GM21360 (cell line): ENCODE results near the gene RPTN.

Experiments used
- ATAC-seq: cut with Tn5 transposase; IDR thresholded peaks from one replicate; pipeline ENCODE4 v1.9.1; 2021; ENCODE audit warnings: mild to moderate bottlenecking, moderate library complexity; ENCODE audit not compliant: unreplicated experiment

RPTN gene

DNA sequence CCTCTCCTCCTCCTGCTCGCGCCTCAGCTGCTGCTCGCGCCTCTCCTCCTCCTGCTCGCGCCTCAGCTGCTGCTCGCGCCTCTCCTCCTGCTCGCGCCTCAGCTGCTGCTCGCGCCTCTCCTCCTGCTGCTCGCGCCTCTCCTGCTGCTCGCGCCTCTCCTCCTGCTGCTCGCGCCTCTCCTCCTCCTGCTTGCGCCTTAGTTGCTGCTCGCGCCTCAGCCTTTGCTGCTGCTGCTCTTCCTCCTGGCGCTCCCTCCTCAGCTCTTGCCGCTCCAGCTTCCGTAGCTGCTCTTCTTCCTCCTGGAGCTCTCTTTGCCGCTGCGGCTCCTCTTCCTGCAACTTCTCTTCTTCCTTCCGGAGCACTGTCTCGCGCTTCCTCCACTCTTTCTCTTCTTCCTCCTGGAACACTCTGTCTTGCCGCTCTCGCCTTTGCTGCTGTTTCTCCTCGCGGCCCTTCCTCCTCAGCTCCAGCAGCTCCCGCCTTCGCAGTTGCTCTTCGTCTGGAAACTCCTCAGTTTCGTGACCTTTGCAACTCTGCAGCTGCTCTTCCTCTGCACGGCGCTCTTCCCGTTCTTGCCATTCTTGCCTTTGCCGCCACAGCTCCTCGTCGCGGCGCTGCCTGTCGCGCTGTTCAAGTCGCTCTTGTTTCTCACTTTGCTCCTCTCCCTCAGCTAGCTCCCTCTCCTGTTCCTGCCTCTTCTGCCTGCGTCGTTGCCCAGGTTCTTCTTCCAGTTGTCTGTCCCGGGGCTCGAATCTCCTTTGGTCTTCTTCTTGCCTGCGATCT lies 46.7 kb downstream of the RPTN start:
- ATAC-seq: no peak

- no peak for ATAC-seq
Measured at GRCh38 chr1:152111515-152111968, 47.5 kb downstream of the RPTN start.

DNA sequence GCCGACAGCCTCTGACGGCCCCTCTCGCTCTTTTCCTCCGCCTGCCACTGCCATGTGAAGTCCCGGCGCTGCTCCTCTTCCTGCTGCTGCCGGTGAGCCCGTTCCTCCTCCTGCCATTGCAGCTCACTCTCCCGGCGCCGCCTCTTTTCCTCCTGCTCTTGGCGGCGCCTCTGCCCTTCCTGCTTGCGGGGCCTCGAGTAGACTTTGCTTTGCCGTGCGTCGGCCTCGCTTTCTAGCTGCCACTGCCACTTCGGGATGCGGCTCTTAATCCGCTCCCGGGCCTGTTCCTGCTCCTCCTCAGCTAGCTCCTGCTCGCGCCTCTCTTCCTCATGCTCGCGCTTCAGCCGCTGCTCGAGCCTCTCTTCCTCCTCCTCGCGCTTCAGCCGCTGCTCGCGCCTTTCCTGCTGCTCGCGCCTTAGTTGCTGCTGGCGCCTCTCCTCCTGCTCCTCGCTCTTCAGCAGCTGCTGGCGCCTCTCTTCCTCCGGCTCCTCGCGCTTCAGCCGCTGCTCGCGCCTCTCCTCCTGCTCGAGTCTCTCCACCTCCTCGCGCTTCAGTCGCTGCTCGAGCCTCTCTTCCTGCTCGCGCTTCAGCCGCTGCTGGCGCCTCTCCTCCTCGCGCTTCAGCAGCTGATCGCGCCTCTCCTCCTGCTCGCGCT lies 48.0 kb downstream of the RPTN start:
- ATAC-seq: no peak

DNA sequence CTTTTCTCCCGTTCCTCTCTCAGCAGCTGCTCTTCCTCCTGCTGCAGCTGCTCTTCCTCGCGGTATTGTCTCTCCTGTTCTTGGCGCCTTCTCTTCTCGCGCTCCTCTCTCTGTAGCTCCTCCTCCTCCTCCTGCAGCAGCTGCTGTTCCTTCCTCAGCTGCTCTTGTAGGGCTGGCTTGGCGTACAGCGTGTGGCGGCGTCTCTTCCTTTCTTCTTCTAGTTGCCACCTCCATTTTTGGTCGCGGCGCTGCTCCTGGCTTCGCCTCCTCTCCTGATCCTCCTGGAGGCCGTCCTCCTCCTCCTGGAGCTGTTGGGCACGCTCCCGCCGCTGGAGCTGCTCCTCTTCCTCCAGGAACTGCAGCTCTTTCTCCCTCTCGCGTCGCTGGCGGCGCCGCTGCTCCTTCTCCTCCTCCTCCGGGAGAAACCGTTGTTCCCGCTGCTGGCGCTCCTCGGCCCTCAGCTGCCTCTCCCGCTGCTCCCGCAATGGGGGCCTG lies 48.6 kb downstream of the RPTN start:
- no peak for ATAC-seq

- no peak for ATAC-seq
Measured at GRCh38 chr1:152109998-152110294, 49.1 kb downstream of the RPTN start.

- no peak for ATAC-seq
Measured at GRCh38 chr1:152109231-152109997, 49.6 kb downstream of the RPTN start.

DNA sequence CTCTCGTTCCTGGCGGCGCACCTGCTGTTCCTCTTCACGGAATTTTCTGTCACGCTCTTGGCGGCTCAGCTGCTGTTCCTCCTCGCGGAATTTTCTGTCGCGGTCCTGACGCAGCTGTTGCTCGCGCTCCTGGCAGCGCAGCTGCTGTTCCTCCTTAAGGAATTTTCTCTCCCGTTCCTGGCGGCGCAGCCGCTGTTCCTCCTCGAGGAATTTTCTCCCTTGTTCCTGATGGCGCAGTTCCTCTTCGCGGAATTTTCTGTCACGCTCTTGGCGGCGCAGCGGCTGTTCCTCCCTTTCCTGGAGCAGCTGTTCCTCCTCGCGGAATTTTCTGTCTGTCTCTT lies 50.2 kb downstream of the RPTN start:
- ATAC-seq: no peak

DNA sequence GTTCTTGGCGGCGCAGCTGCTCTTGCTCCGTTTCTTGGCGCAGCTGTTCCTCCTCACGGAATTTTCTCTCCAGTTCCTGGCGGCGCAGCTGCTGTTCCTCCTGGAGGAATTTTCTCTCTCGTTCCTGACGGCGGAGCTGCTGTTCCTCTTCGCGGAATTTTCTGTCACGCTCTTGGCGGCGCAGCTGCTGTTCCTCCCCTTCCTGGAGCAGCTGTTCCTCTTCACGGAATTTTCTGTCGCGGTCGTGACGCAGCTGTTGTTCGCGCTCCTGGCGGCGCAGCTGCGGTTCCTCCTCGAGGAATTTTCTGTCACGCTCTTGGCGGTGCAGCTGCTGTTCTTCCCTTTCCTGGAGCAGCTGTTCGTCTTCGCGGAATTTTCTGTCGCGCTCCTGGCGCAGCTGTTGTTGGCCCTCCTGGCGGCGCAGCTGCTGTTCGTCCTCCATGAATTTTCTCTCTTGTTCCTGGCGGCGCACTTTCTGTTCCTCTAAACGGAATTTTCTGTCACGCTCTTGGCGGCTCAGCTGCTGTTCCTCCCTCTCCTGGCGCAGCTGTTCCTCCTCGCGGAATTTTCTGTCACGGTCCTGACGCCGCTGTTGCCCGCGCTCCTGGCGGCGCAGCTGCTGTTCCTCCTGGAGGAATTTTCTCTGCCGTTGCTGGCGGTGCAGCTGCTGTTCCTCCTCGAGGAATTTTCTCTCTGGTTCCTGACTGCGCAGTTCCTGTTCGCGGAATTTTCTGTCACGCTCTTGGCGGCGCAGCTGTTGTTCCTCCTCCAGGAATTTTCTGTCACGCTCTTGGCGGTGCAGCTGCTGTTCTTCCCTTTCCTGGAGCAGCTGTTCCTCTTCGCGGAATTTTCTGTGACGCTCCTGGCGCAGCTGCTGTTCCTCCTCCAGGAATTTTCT lies 50.8 kb downstream of the RPTN start:
- ATAC-seq: no peak

DNA sequence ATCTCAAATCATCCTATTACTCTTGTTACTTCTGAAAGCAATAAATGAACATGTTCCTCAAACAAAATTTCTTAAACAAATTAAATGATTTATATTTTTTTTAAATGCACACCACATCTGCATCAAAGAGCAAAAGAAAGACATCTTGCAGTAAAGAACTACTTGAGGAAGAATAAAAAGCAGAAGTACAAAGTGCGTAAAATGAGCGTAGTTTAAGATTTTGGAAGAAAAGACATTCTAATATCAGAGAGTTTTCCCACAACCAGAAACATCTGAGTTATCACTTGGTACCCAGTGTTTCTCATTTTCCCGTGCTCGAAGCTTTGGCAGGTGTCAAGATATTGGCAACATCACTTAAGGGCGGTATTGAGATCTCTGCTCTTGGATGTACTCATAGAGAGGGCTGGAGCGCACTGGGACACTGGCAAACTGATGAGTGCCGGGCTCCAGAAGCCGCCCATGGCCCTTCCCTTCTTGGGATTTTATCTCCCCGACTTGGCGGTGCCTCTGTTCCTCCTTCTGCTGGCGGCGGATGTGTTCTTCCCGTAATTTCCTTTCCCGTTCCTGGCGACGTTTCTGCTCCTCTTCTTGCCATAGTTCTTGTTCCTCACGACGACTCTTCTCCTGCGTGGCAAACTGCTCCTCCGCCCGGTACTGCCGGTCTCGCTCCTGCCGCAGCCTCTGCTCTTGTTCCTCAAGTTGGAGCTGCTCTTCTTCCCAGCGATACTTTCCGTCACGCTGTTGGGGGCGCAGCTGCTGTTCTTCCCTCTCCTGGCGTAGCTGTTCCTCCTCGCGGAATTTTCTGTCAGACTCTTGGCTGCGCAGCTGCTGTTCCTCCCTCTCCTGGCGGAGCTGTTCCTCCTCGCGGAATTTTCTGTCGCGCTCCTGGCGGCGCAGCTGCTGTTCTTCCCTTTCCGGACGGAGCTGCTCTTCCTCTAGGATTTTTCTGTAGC lies 51.7 kb downstream of the RPTN start:
- ATAC-seq: no peak

DNA sequence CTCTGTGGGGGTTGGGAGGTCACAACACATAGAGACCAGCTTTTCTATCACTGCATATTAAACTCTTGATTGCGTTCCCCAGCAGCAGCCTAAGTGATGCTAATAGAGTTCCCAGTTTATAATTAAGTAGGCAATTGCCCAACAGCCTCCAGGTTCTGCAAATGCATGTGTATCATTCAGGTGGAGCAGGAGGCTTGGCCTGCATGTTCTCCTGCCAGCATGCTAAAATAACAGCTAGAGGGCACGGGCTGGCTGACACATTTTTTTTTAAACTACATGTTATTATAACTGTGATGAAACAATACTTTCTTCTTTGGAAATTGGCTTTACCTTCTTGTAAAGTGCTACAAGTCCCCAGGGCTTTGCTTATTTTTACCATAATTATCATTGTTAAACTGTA lies 54.2 kb downstream of the RPTN start:
- ATAC-seq: no peak
